ENCODE results near the gene ZNF630. TPM values are rescaled to one million over a fixed set of nuclear protein-coding genes. Genes with fewer than 3 reads are reported as not detected.
"Not testable (repeated sequence)": the region's sequence is repeated elsewhere in the genome, so short reads cannot be mapped to it uniquely, and the experiment has no call there.

The ZNF630 gene
- total RNA-seq, 2 donors from 2014 or later: 0.74 to 2.3 TPM

DNA sequence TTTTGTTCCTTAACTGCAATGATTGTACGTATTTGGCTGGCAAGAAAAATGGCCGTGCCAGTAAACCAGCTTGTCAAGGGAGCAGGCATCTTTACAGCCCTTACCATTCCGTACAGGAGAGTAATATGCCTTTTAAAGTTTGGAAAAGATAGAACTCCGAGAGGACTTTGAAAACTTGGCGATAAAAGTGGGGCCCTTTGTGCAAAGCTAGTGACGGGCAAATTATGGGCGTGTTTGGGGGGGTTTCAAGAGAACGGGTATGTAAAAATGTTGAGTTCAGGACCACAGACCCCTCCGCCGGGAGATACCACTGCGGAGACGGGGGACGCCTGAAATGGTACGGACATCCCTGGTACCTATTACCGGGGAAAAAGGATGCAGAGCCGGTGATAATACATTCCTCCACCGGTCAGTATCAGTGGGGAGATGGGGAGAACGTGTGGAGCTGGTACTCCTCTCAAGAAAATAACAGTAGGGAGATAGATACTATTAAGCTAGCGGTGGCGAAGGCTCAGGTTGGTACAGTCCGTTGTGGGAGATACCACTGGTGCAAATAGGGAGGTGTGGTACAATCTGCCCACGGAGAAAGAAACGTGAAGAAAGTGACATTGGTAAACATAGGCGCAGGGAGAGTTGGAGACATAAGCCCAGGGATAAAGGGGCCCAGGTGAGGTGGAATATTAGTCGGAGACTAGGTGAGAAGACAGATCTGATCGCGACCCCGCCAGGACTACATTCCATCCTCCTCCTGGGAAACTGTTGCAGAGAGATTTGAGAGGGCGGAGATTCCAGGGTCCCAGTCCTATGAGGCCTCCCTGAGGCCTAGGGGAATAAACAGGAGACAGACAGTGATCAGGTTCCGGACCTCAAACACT, 50.2 kb downstream of the ZNF630 start:
- Mint-ChIP-seq H3K36me3 (no peaks in the 10 kb centered on the region), H3K9me3 (peaks cover 3% of the 10 kb centered on the region), H3K27ac (peak overlapping the region; percentile 93 to 97), H3K4me1 (ENCODE audit: low read depth in 2 of 2) (peaks cover 17 to 18% of the 10 kb centered on the region in 2 donors), H3K27me3 (no peaks in the 10 kb centered on the region), H3K4me3 (peak overlapping the region; percentile 96)
- DNase-seq (ENCODE audit: low spot score) (peak; percentile 75), ATAC-seq (peak; percentile 83 to 84)

DNA sequence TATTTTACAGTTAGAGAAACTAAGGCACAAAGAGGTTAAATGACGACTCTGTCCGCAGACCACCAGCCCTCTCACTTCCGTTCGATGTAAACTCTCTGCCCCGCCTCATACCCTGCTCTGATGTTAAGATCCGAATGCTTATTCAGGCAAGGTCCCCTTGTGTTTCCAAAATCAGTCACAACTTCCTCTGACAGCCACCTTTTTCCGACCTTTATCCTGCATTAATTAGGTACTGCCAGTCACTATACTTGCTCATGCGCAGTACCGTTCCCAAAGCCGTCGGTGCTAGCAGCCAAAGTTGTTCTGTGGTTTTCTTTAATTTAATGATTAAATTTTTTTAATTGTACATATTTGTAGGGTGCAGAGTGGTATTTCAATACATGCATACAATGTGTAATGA, 51.0 kb downstream of the ZNF630 start:
- not testable (repeated sequence) for H3K9me3 Mint-ChIP-seq; H3K27me3 Mint-ChIP-seq; DNase-seq (ENCODE audit: low spot score); H3K36me3 Mint-ChIP-seq
- H3K4me3 Mint-ChIP-seq: peak overlapping the region; percentile 96
- peak overlapping the region; percentile 93 to 97 for H3K27ac Mint-ChIP-seq
- peaks cover 13% of the 10 kb centered on the region in 2 donors for H3K4me1 Mint-ChIP-seq (ENCODE audit: low read depth in 2 of 2)
- peak; percentile 41 to 52 for ATAC-seq

DNA sequence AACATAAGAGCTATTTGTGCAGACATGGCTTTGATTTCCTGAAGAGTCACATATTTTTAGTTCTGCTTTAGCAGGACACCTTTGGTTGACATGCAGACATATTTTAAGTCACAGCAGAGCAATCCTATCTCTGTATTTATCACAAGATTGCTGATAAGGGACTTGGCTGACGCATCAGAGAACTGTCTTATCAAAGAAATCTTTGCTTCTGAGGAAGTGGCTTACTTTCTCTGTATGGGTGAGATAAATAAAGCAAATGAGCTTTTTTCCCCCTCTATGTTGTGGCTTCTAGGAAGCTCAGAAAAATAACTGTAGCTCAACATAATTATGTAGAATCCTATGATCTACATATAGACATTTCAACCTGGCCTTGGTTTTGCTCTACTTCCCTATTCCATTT, 51.5 kb downstream of the ZNF630 start:
- not testable (repeated sequence) for H3K27me3 Mint-ChIP-seq; H3K9me3 Mint-ChIP-seq; ATAC-seq; H3K36me3 Mint-ChIP-seq; H3K27ac Mint-ChIP-seq; DNase-seq (ENCODE audit: low spot score); H3K4me3 Mint-ChIP-seq
- H3K4me1 Mint-ChIP-seq (ENCODE audit: low read depth in 2 of 2): peaks cover 11 to 12% of the 10 kb centered on the region in 2 donors

DNA sequence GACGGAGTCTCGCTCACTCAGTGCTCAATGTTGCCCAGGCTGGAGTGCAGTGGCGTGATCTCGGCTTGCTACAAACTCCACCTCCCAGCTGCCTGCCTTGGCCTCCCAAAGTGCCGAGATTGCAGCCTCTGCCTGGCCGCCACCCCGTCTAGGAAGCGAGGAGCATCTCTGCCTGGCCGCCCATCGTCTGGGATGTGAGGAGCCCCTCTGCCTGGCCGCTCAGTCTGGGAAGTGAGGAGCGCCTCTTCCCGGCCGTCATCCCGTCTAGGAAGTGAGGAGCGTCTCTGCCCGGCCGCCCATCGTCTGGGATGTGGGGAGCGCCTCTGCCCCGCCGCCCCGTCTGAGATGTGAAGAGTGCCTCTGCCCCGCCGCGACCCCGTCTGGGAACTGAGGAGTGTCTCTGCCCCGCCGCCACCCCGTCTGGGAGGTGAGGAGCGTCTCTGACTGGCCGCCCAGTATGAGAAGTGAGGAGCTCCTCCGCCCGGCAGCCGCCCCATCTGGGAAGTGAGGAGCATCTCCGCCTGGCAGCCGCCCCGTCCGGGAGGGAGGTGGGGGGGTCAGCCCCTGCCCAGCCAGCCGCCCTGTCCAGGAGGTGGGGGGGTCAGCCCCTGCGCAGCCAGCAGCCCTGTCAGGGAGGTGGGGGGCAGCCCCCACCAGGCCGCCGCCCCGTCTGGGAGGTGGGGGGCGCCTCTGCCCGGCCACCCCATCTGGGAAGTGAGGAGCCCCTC, 54.7 kb downstream of the ZNF630 start:
- not testable (repeated sequence) for H3K4me1 Mint-ChIP-seq (ENCODE audit: low read depth in 2 of 2); H3K9me3 Mint-ChIP-seq; H3K36me3 Mint-ChIP-seq; H3K27ac Mint-ChIP-seq; H3K4me3 Mint-ChIP-seq; H3K27me3 Mint-ChIP-seq; DNase-seq (ENCODE audit: low spot score); ATAC-seq

DNA sequence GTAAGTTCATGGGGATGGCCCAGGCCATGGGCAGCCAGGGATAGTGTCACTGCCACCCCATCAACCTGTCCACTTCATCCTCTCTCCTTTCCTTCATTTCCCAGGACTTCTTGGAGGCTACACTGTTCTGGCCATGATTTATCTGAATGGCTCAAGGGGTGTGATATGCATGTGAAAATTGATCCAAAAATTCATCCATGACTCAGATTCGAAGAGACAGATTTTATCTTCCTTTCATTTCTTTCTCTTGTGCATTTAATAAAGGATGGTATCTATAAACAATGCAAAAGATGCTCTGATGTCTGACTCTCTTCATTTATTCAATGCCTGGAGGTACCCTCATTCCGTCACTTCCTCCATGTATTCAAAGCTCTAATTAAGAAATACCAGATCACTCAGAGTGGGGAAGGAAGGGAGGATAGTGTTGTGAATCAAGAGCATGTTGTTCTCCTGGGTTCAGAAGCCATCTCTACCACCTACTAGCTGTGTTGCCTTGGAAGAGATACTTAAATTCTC, 61.9 kb downstream of the ZNF630 start:
- H3K36me3 Mint-ChIP-seq; ATAC-seq; DNase-seq (ENCODE audit: low spot score); H3K4me3 Mint-ChIP-seq; H3K27ac Mint-ChIP-seq; H3K27me3 Mint-ChIP-seq; H3K4me1 Mint-ChIP-seq (ENCODE audit: low read depth in 2 of 2); H3K9me3 Mint-ChIP-seq: not testable (repeated sequence)

Other genes with a start within 250 kb of the ZNF630 start
- 10 to 100 TPM; 13.3 to 17.9 TPM for gene ZNF81, start 234.7 kb downstream of the ZNF630 start, total RNA-seq
- gene ZNF182, start 67.7 kb downstream of the ZNF630 start, total RNA-seq: 1 to 10 TPM; 6.9 to 7.0 TPM
- not detected for gene SPACA5, start 64.7 kb downstream of the ZNF630 start, total RNA-seq
- gene SPACA5B, start 59.0 kb upstream of the ZNF630 start, total RNA-seq: not detected
- not detected for gene SSX5, start 125.2 kb upstream of the ZNF630 start, total RNA-seq
- not detected for gene SSX1, start 183.8 kb upstream of the ZNF630 start, total RNA-seq